ENCODE results near the gene POLR1G.

GRCh38 chr19:45364696-45365095 is 41.7 kb upstream of the POLR1G start:
- TF ChIP-seq CTCF (conservative IDR thresholded peaks at IDR 0.05; ENCODE audit: low read length) = no peak
- no peak for TF ChIP-seq EZH2phosphoT487 (IDR thresholded peaks at IDR 0.05; ENCODE audit: borderline replicate concordance, low read depth, low read length)

Data from OCI-LY7 (cell line).